Measurements from ENCODE around the gene VSIG1.

Gene VSIG1

DNA sequence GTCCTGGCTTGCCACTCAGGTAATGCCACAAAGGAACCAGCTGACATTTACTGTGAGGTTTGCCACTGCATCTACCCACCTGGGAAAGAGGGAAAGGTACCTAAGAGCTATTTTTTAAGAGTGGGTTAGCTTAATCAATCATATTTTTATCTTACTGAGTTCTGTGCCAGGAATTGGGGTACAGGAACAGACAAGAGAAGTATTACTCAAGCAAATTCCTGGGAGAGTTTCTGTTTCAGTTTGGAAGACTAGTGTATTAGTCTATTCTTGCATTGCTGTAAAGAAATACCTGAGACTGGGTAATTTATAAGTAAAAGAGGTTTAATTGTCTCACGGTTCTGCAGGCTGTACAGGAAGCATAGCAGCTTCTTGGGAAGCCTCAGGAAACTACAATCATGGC, 23.3 kb downstream of the VSIG1 start:
- DNase-seq, result no peak

- DNase-seq, result no peak
Observed at GRCh38 chrX:108070891-108071290, 26.0 kb downstream of the VSIG1 start.

DNA sequence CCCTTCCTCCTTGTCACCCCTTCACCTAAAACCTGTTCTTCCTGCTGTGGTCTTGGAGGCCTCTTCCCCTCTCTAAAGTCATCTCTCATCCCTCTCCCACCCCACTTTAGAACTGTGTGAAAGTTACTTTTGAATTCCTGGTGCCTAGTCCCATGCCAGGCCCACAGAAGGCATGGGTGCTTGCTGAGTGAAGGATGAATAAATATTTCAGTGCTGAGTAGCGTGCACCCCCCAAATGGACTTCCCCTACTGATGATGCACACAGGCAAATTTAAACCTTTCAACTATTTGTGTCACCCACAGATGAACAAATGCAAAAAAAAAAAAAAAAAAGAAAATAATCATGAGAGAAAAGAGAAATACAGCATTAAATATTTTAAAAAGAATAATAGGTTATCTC, 26.7 kb downstream of the VSIG1 start:
- no peak for DNase-seq

DNA sequence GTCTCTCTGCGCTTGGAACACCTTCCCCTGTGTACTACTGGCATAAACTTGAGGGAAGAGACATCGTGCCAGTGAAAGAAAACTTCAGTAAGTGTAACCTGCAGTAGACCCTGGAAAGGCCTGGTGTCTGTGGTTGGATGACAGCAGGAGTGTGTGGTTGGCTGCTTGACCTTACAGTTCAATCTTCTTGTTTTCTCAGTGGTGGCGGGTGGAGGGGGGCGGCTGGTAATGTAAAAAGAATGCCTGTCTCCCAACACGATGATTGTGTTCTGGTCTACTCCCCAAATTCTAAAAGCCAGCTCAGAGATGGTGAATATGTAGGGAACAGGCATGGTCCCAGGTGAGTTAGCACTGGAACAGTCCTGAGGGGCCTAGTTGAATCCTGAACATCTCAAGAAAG, 27.9 kb downstream of the VSIG1 start:
- DNase-seq, result no peak

- DNase-seq, result no peak
Observed at GRCh38 chrX:108081110-108081509, 36.2 kb downstream of the VSIG1 start.

GRCh38 chrX:108087792-108088191, 42.9 kb downstream of the VSIG1 start:
- DNase-seq, result no peak

- no peak for DNase-seq
Observed at GRCh38 chrX:108088511-108088910, 43.6 kb downstream of the VSIG1 start.

DNA sequence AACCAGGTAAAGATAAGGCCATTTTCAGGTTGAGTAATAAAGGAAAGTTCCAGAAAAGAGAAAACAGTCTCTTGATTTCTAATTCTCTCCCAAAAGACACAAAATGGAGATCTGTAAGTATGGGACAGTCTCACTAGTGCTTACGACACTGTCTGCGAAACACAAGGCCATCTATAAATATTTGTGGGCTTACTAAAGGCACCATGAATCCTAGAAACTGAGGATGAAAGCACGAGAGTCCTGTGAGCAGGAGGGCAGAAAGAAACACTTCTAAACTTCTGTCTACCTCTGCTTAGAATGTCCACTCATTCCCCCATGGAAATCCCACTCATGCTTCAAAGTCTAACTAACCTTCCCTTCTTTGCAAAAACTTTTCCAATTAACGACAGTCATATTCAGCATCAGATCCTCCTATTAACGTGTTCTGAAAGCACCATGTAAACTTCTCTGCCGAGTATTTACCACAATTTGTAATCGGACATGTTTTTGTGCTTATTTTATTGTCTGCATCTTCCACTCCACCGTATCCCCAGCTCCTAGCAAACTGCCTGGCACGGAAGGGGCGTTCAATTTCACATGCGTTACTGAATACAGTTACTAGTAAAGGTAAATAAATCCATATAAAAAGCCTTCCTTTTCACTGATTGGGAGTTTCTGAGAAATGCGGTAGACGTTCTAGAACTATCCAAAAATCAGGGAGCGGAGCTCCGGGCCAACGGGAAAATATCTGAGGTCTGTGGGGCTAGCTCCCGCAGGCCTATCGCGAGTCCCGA, 45.8 kb downstream of the VSIG1 start:
- no peak for DNase-seq

DNA sequence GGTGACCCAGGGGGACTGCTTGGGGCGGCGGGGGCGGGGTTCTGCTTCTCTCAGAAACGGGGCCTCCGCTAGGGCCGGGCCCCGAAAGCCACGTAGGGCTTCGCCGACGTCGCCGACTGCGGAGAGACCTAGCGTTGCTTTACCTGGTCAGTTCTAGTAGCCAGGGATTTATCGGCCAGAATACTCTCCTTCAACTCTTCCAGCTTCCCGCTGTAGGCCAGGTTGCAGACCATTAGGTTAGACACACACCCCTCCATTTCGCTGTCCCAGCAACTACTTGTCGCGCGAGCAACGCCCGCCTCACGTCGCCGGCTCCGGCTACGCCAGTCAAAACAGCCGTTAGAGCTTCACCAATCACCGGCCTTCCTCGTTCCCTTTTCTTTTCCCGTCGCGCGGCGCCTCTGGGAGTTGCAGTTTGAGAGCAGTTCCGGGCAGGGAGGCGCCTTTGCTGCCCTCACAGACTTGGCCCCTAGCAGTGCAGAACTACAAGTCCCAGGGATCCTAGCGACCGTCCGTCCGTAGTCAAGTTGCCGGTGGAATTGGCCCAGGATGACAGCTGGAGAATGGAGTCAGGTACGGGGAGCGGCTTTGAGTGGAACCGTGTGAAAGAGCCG, 46.5 kb downstream of the VSIG1 start, which contains the start of the genes ATG4A and PSMD10:
TSS of gene ATG4A (plus strand) at position 515 of the 614 bp plus-strand sequence. CDS start at position 564, 49 bp downstream.
TSS of gene PSMD10 (minus strand) at position 279 of the 614 bp plus-strand sequence. CDS start at position 257, 22 bp downstream.
- peak; percentile 92 for DNase-seq

- DNase-seq, result no peak
Observed at GRCh38 chrX:108091878-108092291, 47.0 kb downstream of the VSIG1 start.

- no peak for DNase-seq
Observed at GRCh38 chrX:108097380-108097779, 52.5 kb downstream of the VSIG1 start.

DNA sequence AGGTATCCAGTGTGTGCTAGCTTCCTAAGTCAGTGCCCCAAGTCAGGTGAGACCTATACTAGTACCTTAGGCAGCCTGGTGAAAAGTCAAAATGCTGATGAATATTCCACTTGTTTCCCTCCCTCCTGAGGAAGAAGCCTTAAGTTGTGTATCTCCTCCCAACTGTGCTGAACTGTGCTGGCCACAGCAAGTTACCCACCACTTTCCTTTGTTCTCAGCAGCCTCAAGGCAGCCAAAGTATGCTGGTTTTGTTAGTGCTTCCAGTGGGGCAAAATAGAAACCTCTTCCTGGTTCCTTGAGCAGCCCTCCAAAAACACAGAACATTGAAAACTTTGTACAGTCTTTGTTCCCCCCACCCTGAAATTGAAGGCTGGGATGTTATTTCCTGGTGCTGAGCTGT, 60.6 kb downstream of the VSIG1 start:
- DNase-seq, result no peak

GRCh38 chrX:108114541-108114940, 69.7 kb downstream of the VSIG1 start:
- DNase-seq, result no peak

DNA sequence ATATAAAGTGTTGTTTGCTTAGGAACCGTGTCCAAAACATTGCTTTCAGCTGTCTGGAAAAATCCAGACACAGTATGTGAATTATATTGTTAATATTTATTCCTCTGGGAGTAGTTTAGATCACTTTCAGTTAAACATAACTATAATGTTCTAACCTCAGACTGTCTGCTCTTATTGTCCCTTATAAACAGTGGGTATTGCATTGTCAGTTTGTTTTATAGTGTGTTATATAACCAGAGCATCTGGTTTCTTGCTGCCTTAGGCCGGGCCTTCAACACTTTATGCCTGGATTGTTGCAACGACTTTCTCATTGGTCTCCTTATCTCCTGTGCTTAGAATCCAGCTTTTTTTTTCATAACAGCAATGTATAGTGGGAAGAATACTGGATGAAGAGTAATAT, 73.1 kb downstream of the VSIG1 start:
- DNase-seq, result no peak

- no peak for DNase-seq
Observed at GRCh38 chrX:108121291-108121690, 76.4 kb downstream of the VSIG1 start.

- no peak for DNase-seq
Observed at GRCh38 chrX:108122748-108123147, 77.9 kb downstream of the VSIG1 start.

GRCh38 chrX:108123591-108124366, 78.9 kb downstream of the VSIG1 start:
- DNase-seq, result no peak

DNA sequence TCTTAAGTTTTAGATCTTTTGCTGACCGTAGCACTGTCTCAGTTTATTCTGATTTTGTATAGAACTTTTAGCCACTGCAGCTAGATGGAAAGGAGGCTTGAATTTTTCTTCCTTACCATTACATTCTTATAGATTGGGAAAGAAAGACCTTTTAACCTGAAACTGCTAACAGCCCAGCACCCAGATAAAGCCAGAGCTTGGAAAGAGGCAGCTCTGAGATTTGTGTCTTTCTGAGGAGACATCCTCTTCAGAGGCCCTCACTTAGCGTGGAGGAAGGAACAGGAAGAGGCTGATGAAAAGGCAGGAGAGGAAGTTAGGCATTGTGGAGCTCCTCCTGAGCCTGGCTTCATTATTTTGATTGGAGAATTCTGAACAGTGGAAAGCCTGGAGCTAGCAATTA, 81.8 kb downstream of the VSIG1 start:
- DNase-seq, result no peak

DNA sequence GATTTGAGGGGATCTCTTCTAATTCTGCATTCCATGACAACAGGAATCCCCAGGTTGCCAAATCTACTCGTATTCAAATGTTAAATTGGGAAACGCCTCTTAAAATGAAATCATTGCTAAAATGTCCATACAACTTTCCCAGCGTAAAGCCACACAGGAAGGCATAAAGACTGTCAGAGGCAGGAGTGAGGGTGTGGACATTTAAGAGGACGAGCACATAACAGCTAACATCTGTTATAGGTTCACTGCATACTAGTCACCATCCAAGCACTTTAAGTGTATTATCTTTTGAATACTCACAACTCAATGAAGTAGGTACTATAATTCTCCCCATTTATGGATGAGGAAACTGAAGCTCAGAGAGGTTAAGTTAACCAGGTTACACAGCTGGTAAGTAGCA, 82.3 kb downstream of the VSIG1 start:
- DNase-seq, result no peak

Data from activated CD4-positive, alpha-beta T cell treated with anti-CD3 and anti-CD28 coated beads for 48 hours (primary cell).